BLaER1 treated with 17β-estradiol and CSF1 and Interleukin-3, amounts not matched to agents 10 nM and 100 nM (cell line): Measurements from ENCODE around the gene MAFF.

Experiments used
- H3K27ac ChIP-seq, 11 experiments: shearing (Covaris generic); formaldehyde crosslinking; 2 replicates each; pipeline ENCODE4 v1.8.1; 2022
- H3K27me3 ChIP-seq, 11 experiments: shearing (Covaris generic); formaldehyde crosslinking; 2 replicates each; pipeline ENCODE4 v1.8.1; 2022
- H3K36me3 ChIP-seq, 11 experiments: shearing (Covaris generic); formaldehyde crosslinking; 2 replicates each; pipeline ENCODE4 v1.8.1; 2022
- H3K4me1 ChIP-seq, 10 experiments: shearing (Covaris generic); formaldehyde crosslinking; 2 replicates each; pipeline ENCODE4 v1.8.1; 2022
- H3K4me2 ChIP-seq, 11 experiments: shearing (Covaris generic); formaldehyde crosslinking; 2 replicates each; pipeline ENCODE4 v1.8.1; 2022
- H3K4me3 ChIP-seq, 10 experiments: shearing (Covaris generic); formaldehyde crosslinking; 2 replicates each; pipeline ENCODE4 v1.8.1; 2022
- H3K9ac ChIP-seq, 11 experiments: shearing (Covaris generic); formaldehyde crosslinking; 2 replicates each; pipeline ENCODE4 v1.8.1; 2022
- H3K9me3 ChIP-seq, 11 experiments: shearing (Covaris generic); formaldehyde crosslinking; replicated peaks in 1 of 11; 2 replicates each; pipeline ENCODE4 v1.8.1; 2022
- H4K20me1 ChIP-seq, 11 experiments: shearing (Covaris generic); formaldehyde crosslinking; 2 replicates each; pipeline ENCODE4 v1.8.1; 2022
- Cebpa-rat ChIP-seq, 11 experiments: shearing (Covaris generic); IDR thresholded peaks; 2 replicates each; pipeline ENCODE4 v1.8.1; 2022

MAFF gene

DNA sequence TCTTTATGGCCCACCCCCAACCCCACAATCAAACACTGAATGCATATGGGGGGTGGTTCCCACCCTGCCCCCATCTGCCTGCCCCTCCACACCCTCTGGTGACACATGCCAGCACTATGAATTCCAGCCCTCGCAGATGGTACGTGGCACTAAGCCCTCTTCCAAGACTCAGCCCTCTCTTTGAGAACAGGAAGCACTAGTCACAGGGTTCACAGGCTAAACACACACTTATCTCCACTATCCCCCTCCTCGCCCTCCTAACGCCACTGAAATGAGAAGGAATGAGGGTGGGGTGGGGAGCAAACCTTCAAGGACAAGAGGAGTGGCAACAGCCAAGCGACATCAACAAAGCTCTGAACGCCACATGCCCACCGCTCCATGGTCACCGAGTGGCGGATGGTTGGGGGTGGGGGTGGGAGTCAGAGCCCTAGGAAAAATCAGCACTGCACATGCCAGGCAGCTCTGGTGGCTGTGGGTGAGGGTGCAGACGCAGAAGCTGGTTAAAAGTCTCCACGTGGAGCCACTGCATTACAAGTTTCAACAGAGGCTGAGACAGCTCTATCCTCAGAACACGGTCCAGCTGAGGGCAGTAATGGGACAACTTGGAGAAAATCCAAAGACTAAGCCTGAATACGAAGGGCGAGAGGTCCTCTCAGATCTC is 37.4 kb downstream of the MAFF start:
- no peak overlapping the region for H3K27ac ChIP-seq
- TF ChIP-seq Cebpa-rat (IDR thresholded peaks at IDR 0.05): no peak
- peaks cover 0 to 29% (median 13%) of the 10 kb centered on the region in 11 experiments; a peak in 14 of 22 replicates for H4K20me1 ChIP-seq
- no peaks in the 10 kb centered on the region for H3K27me3 ChIP-seq
- H3K4me2 ChIP-seq: no peak overlapping the region
- H3K4me1 ChIP-seq: peaks cover 27 to 40% (median 37%) of the 10 kb centered on the region in 10 experiments
- H3K9ac ChIP-seq: no peak overlapping the region
- H3K4me3 ChIP-seq: no peak overlapping the region
- no peaks in the 10 kb centered on the region for H3K9me3 ChIP-seq
- H3K36me3 ChIP-seq: peaks cover 15 to 65% (median 41%) of the 10 kb centered on the region in 11 experiments

- H3K4me3 ChIP-seq: no peak overlapping the region
- peaks cover 34 to 55% (median 49%) of the 10 kb centered on the region in 10 experiments for H3K4me1 ChIP-seq
- peaks cover 5 to 61% (median 33%) of the 10 kb centered on the region in 11 experiments; a peak in 20 of 22 replicates for H3K36me3 ChIP-seq
- H3K4me2 ChIP-seq: peak overlapping the region in 8 of 11 experiments; percentile 11 to 55 (median 34); a peak in 13 of 22 replicates
- H3K27ac ChIP-seq: no peak overlapping the region
- no peak for TF ChIP-seq Cebpa-rat (IDR thresholded peaks at IDR 0.05)
- peaks cover 0 to 42% (median 22%) of the 10 kb centered on the region in 11 experiments; a peak in 16 of 22 replicates for H4K20me1 ChIP-seq
- H3K9me3 ChIP-seq: no peaks in the 10 kb centered on the region
- no peaks in the 10 kb centered on the region for H3K27me3 ChIP-seq
- H3K9ac ChIP-seq: no peak overlapping the region; a peak in 1 of 22 replicates
Observed at GRCh38 chr22:38240734-38241252, 39.0 kb downstream of the MAFF start.

DNA sequence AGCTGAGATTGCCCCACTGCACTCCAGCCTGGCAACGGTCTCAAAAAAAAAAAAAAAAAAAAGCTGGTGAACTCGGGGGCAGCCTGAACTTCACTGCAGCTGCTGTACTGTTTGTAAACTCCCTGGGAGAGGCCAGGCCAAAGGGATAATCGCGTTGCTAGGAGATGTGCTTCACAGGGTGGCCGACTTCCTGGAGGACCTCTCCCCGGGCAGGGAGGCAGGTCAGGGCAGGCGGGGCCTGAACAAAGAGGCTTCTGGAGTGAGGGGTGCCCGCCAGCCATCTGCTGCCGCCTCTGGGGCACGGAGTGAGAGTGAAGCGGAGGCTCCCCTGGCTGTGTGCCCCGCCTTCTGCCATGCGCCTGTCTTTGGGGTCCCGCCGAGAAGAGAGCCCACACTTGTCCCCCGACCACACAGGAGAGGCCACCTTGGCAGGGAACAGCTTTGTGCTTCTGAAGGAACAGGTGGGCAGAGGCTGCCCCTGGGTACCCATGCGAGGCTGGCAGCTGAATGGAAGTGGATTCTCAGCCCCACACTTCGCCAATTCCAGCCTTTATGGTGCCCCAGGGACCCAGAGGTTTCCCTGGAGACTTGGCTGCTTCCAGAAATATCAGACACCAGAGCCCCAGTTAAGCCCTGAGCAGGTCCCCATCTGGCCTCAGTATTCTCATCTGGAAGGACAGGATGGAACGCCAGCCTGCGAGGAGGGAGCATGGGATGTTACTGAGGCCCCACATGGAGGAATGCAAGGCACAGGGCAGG is 41.4 kb downstream of the MAFF start:
- peak overlapping the region; percentile 62 to 98 (median 83) for H3K4me2 ChIP-seq
- peaks cover 39 to 79% (median 73%) of the 10 kb centered on the region in 10 experiments for H3K4me1 ChIP-seq
- no peaks in the 10 kb centered on the region for H3K9me3 ChIP-seq
- H3K27me3 ChIP-seq: no peaks in the 10 kb centered on the region
- H4K20me1 ChIP-seq: peaks cover 24 to 58% (median 46%) of the 10 kb centered on the region in 11 experiments; a peak in 21 of 22 replicates
- TF ChIP-seq Cebpa-rat (IDR thresholded peaks at IDR 0.05): no peak
- peak overlapping the region in 8 of 11 experiments; percentile 1 to 61 (median 40); a peak in 14 of 22 replicates for H3K9ac ChIP-seq
- H3K4me3 ChIP-seq: peak overlapping the region in 2 of 10 experiments; percentile 6 to 27; a peak in 1 of 20 replicates
- peak overlapping the region in 7 of 11 experiments; percentile 24 to 66 (median 55); a peak in 12 of 22 replicates for H3K27ac ChIP-seq
- H3K36me3 ChIP-seq: peaks cover 5 to 63% (median 28%) of the 10 kb centered on the region in 11 experiments; a peak in 18 of 22 replicates

- Histone ChIP-seq H3K9me3 (peaks cover 0 to 4% (median under 1%) of the 10 kb centered on the region in 11 experiments; a peak in 6 of 22 replicates), H3K4me1 (peaks cover 39 to 88% (median 80%) of the 10 kb centered on the region in 10 experiments), H3K27me3 (no peaks in the 10 kb centered on the region), H3K27ac (peak overlapping the region in 3 of 11 experiments; percentile 48 to 64 (median 55); a peak in 2 of 22 replicates), H3K9ac (peak overlapping the region in 4 of 11 experiments; percentile 3 to 61 (median 37); a peak in 2 of 22 replicates), H4K20me1 (peaks cover 33 to 63% (median 52%) of the 10 kb centered on the region in 11 experiments; a peak in 21 of 22 replicates), H3K4me3 (peak overlapping the region in 1 of 10 experiments; percentile 27; a peak in 2 of 20 replicates), H3K4me2 (peak overlapping the region; percentile 62 to 98 (median 83)), H3K36me3 (peaks cover 5 to 57% (median 28%) of the 10 kb centered on the region in 11 experiments; a peak in 17 of 22 replicates)
- no peak for TF ChIP-seq Cebpa-rat (IDR thresholded peaks at IDR 0.05)
Observed at GRCh38 chr22:38244106-38244505, 42.3 kb downstream of the MAFF start.

DNA sequence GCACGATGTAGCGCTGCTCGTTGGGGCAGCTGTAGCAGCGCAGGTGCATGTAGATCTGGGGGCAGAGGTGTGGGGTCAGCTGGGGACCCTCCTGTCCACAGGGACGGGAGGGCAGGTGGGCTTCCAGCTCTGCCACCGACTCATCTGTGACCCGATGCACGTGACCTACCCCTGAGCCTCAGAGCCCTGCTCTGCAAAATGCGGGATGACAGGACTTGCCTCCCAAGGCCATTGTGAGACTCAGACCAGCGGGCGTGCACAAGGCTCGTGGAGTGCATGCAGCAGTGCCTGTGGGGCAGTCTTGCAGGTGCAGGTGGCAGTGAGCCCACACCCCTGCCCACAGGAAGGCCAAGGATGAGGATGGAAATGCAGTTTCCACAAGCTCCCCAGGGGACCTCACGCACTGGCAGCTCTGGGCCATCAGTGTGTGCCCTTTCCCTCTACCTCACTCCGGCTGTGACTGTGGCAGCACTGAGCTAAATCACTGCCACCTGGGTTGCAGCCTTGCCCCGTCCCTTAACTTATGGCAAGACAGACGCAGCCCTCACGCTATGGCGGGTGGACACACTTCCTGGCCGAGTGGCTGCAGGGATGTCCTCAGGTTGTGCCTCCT is 44.4 kb downstream of the MAFF start:
- peaks cover 5 to 63% (median 34%) of the 10 kb centered on the region in 11 experiments; a peak in 21 of 22 replicates for H3K36me3 ChIP-seq
- H3K4me2 ChIP-seq: peak overlapping the region in 10 of 11 experiments; percentile 26 to 83 (median 76); a peak in 21 of 22 replicates
- peak overlapping the region in 3 of 11 experiments; percentile 3 to 47 (median 29); a peak in 3 of 22 replicates for H3K27ac ChIP-seq
- H3K9me3 ChIP-seq: peaks cover 9 to 17% (median 12%) of the 10 kb centered on the region in 11 experiments; a peak in 21 of 22 replicates
- H4K20me1 ChIP-seq: peaks cover 44 to 81% (median 64%) of the 10 kb centered on the region in 11 experiments; a peak in 21 of 22 replicates
- peak overlapping the region in 3 of 11 experiments; percentile 30 to 45 (median 33); a peak in 3 of 22 replicates for H3K9ac ChIP-seq
- TF ChIP-seq Cebpa-rat (IDR thresholded peaks at IDR 0.05): no peak
- H3K4me3 ChIP-seq: no peak overlapping the region
- H3K4me1 ChIP-seq: peaks cover 42 to 99% (median 86%) of the 10 kb centered on the region in 10 experiments
- no peaks in the 10 kb centered on the region for H3K27me3 ChIP-seq

- TF ChIP-seq Cebpa-rat (IDR thresholded peaks at IDR 0.05): no peak
- peaks cover 44 to 99% (median 88%) of the 10 kb centered on the region in 10 experiments for H3K4me1 ChIP-seq
Observed at GRCh38 chr22:38246692-38247091, 44.9 kb downstream of the MAFF start.

GRCh38 chr22:38247713-38248112 is 45.9 kb downstream of the MAFF start:
- H3K4me2 ChIP-seq: peak overlapping the region in 9 of 11 experiments; percentile 57 to 83 (median 76); a peak in 18 of 22 replicates
- no peaks in the 10 kb centered on the region for H3K27me3 ChIP-seq
- no peak overlapping the region for H3K4me3 ChIP-seq
- H3K9ac ChIP-seq: peak overlapping the region in 2 of 11 experiments; percentile 32 to 45; a peak in 1 of 22 replicates
- no peak for TF ChIP-seq Cebpa-rat (IDR thresholded peaks at IDR 0.05)
- H3K36me3 ChIP-seq: peaks cover 5 to 68% (median 34%) of the 10 kb centered on the region in 11 experiments; a peak in 21 of 22 replicates
- peaks cover 55 to 92% (median 73%) of the 10 kb centered on the region in 11 experiments; a peak in 21 of 22 replicates for H4K20me1 ChIP-seq
- peaks cover 9 to 17% (median 12%) of the 10 kb centered on the region in 11 experiments; a peak in 21 of 22 replicates for H3K9me3 ChIP-seq
- peak overlapping the region in 1 of 11 experiments; percentile 47; a peak in 1 of 22 replicates for H3K27ac ChIP-seq
- H3K4me1 ChIP-seq: peaks cover 40 to 98% (median 87%) of the 10 kb centered on the region in 10 experiments

More at GRCh38 chr22:38246692-38247091, 44.9 kb downstream of the MAFF start:
- no peak overlapping the region for H3K4me3 ChIP-seq
- H3K27me3 ChIP-seq: no peaks in the 10 kb centered on the region
- H3K9me3 ChIP-seq: peaks cover 9 to 17% (median 12%) of the 10 kb centered on the region in 11 experiments; a peak in 21 of 22 replicates
- H4K20me1 ChIP-seq: peaks cover 47 to 85% (median 69%) of the 10 kb centered on the region in 11 experiments; a peak in 21 of 22 replicates
- H3K4me2 ChIP-seq: peak overlapping the region; percentile 13 to 83 (median 75); a peak in 20 of 22 replicates
- H3K27ac ChIP-seq: peak overlapping the region in 3 of 11 experiments; percentile 3 to 47 (median 29); a peak in 4 of 22 replicates
- H3K36me3 ChIP-seq: peaks cover 5 to 63% (median 34%) of the 10 kb centered on the region in 11 experiments; a peak in 21 of 22 replicates
- peak overlapping the region in 4 of 11 experiments; percentile 30 to 45 (median 32); a peak in 5 of 22 replicates for H3K9ac ChIP-seq
